Measurements from ENCODE around the gene IRF2BP1.

The IRF2BP1 gene

GRCh38 chr19:45863335-45863839 lies 22.6 kb downstream of the IRF2BP1 start:
- no peak for DNase-seq (ENCODE audit: low read depth in 3 of 3)

- DNase-seq (ENCODE audit: low read depth in 3 of 3), result peak; percentile 96 to 99 (median 98)
Observed at GRCh38 chr19:45862564-45863334, 23.2 kb downstream of the IRF2BP1 start, which contains the start of gene SYMPK. Gene SYMPK (minus strand): TSS chr19:45863147. CDS start chr19:45854495, 8,652 bp downstream.

- no peak for DNase-seq (ENCODE audit: low read depth in 3 of 3)
Observed at GRCh38 chr19:45862271-45862563, 23.7 kb downstream of the IRF2BP1 start.

GRCh38 chr19:45860359-45861259 lies 25.3 kb downstream of the IRF2BP1 start:
- no peak for DNase-seq (ENCODE audit: low read depth in 3 of 3)

- DNase-seq (ENCODE audit: low read depth in 3 of 3), result no peak
Observed at GRCh38 chr19:45854167-45854778, 31.7 kb downstream of the IRF2BP1 start.

GRCh38 chr19:45852983-45853382 lies 33.0 kb downstream of the IRF2BP1 start:
- no peak for DNase-seq (ENCODE audit: low read depth in 3 of 3)

GRCh38 chr19:45852145-45852750 lies 33.7 kb downstream of the IRF2BP1 start:
- no peak for DNase-seq (ENCODE audit: low read depth in 3 of 3)

GRCh38 chr19:45848922-45849321 lies 37.0 kb downstream of the IRF2BP1 start:
- no peak for DNase-seq (ENCODE audit: low read depth in 3 of 3)

- no peak for DNase-seq (ENCODE audit: low read depth in 3 of 3)
Observed at GRCh38 chr19:45847663-45848062, 38.3 kb downstream of the IRF2BP1 start.

- no peak for DNase-seq (ENCODE audit: low read depth in 3 of 3)
Observed at GRCh38 chr19:45842198-45842597, 43.7 kb downstream of the IRF2BP1 start.

GRCh38 chr19:45834970-45835369 lies 51.0 kb downstream of the IRF2BP1 start:
- no peak for DNase-seq (ENCODE audit: low read depth in 3 of 3)

Measured in stimulated activated CD4-positive, alpha-beta T cell treated with anti-CD3 and anti-CD28 coated beads, TNF-alpha, amount 100 ng/mL, for 24 hours (primary cell).